ENCODE measurements around the gene FAM163B.

FAM163B gene

GRCh38 chr9:133583586-133583985 lies 25.6 kb downstream of the FAM163B start:
- H3K4me3 ChIP-seq (ENCODE audit: low read length) = no peak overlapping the region
- peaks cover 31% of the 10 kb centered on the region for H3K27me3 ChIP-seq (ENCODE audit: control insufficient read depth, low read length)
- no peaks in the 10 kb centered on the region for H3K79me2 ChIP-seq (ENCODE audit: control insufficient read depth, low read length)
- H3K36me3 ChIP-seq (ENCODE audit: control insufficient read depth, low read length) = no peaks in the 10 kb centered on the region
- no peaks in the 10 kb centered on the region for H3K9me2 ChIP-seq (replicated peaks; ENCODE audit: control insufficient read depth, low read length)
- no peak overlapping the region for H3K27ac ChIP-seq (ENCODE audit: low read depth, low read length)
- peaks cover 16% of the 10 kb centered on the region; the same call in 1 of the 2 replicates for H3K9me3 ChIP-seq (ENCODE audit: control insufficient read depth, insufficient read depth, low read length)
- no peaks in the 10 kb centered on the region for H4K20me1 ChIP-seq (ENCODE audit: control insufficient read depth, insufficient read depth, low read depth, low read length)
- no peak overlapping the region for H3K4me2 ChIP-seq (ENCODE audit: low read length)
- TF ChIP-seq CTCF (IDR thresholded peaks at IDR 0.05; ENCODE audit: low read depth, low read length, poor library complexity, severe bottlenecking) (no peak), EZH2phosphoT487 (IDR thresholded peaks at IDR 0.05; ENCODE audit: borderline replicate concordance, low read length) (no peak)
- H3K4me1 ChIP-seq (ENCODE audit: control insufficient read depth, low read length) = peaks cover 67% of the 10 kb centered on the region
- H3F3A ChIP-seq (ENCODE audit: control insufficient read depth, insufficient read depth) = peaks cover 17% of the 10 kb centered on the region

GRCh38 chr9:133583111-133583510 lies 26.1 kb downstream of the FAM163B start:
- TF ChIP-seq CTCF (IDR thresholded peaks at IDR 0.05; ENCODE audit: low read depth, low read length, poor library complexity, severe bottlenecking) = no peak
- TF ChIP-seq EZH2phosphoT487 (IDR thresholded peaks at IDR 0.05; ENCODE audit: borderline replicate concordance, low read length) = no peak
- Histone ChIP-seq H3K27me3 (ENCODE audit: control insufficient read depth, low read length) (peaks cover 31% of the 10 kb centered on the region), H3K9me3 (ENCODE audit: control insufficient read depth, insufficient read depth, low read length) (peaks cover 12% of the 10 kb centered on the region; the same call in 1 of the 2 replicates), H3F3A (ENCODE audit: control insufficient read depth, insufficient read depth) (peaks cover 12% of the 10 kb centered on the region), H3K4me1 (ENCODE audit: control insufficient read depth, low read length) (peaks cover 71% of the 10 kb centered on the region), H3K9me2 (replicated peaks; ENCODE audit: control insufficient read depth, low read length) (no peaks in the 10 kb centered on the region), H3K27ac (ENCODE audit: low read depth, low read length) (no peak overlapping the region), H3K79me2 (ENCODE audit: control insufficient read depth, low read length) (no peaks in the 10 kb centered on the region), H3K4me3 (ENCODE audit: low read length) (no peak overlapping the region), H3K36me3 (ENCODE audit: control insufficient read depth, low read length) (no peaks in the 10 kb centered on the region), H4K20me1 (ENCODE audit: control insufficient read depth, insufficient read depth, low read depth, low read length) (no peaks in the 10 kb centered on the region), H3K4me2 (ENCODE audit: low read length) (no peak overlapping the region)

- H4K20me1 ChIP-seq (ENCODE audit: control insufficient read depth, insufficient read depth, low read depth, low read length) = no peaks in the 10 kb centered on the region
- peaks cover 8% of the 10 kb centered on the region; the same call in 1 of the 2 replicates for H3K9me3 ChIP-seq (ENCODE audit: control insufficient read depth, insufficient read depth, low read length)
- peaks cover 77% of the 10 kb centered on the region for H3K4me1 ChIP-seq (ENCODE audit: control insufficient read depth, low read length)
- H3K4me2 ChIP-seq (ENCODE audit: low read length) = no peak overlapping the region
- no peaks in the 10 kb centered on the region for H3K9me2 ChIP-seq (replicated peaks; ENCODE audit: control insufficient read depth, low read length)
- no peak overlapping the region for H3K27ac ChIP-seq (ENCODE audit: low read depth, low read length)
- no peaks in the 10 kb centered on the region for H3K36me3 ChIP-seq (ENCODE audit: control insufficient read depth, low read length)
- no peak overlapping the region for H3K4me3 ChIP-seq (ENCODE audit: low read length)
- H3K27me3 ChIP-seq (ENCODE audit: control insufficient read depth, low read length) = peaks cover 31% of the 10 kb centered on the region
- TF ChIP-seq CTCF (IDR thresholded peaks at IDR 0.05; ENCODE audit: low read depth, low read length, poor library complexity, severe bottlenecking) = no peak
- TF ChIP-seq EZH2phosphoT487 (IDR thresholded peaks at IDR 0.05; ENCODE audit: borderline replicate concordance, low read length) = no peak
- no peaks in the 10 kb centered on the region for H3K79me2 ChIP-seq (ENCODE audit: control insufficient read depth, low read length)
- H3F3A ChIP-seq (ENCODE audit: control insufficient read depth, insufficient read depth) = peaks cover 10% of the 10 kb centered on the region
Measured at GRCh38 chr9:133582501-133583045, 26.6 kb downstream of the FAM163B start.

Measured in DOHH2 (cell line).